Medulla oblongata (tissue), 1 donor: ENCODE results near the gene TNFSF13.
"Not testable (repeated sequence)": the region's sequence is repeated elsewhere in the genome, so short reads cannot be mapped to it uniquely, and the experiment has no call there.

Experiments used
- DNase-seq: peaks from one replicate; pipeline ENCODE4 v3.0.0-alpha.2; 2015; ENCODE audit errors: extremely low spot score

Gene TNFSF13

GRCh38 chr17:7589891-7590691, 31.5 kb downstream of the TNFSF13 start, which contains the start of gene SOX15:
TSS of gene SOX15 (minus strand) at chr17:7590094. CDS start at chr17:7589676, 418 bp downstream.
- DNase-seq, result no peak

- no peak for DNase-seq
Observed at GRCh38 chr17:7590743-7591142, 32.2 kb downstream of the TNFSF13 start.

- no peak for DNase-seq
Observed at GRCh38 chr17:7591596-7591995, 33.0 kb downstream of the TNFSF13 start.

- no peak for DNase-seq
Observed at GRCh38 chr17:7592422-7593021, 34.0 kb downstream of the TNFSF13 start.

- DNase-seq, result no peak
Observed at GRCh38 chr17:7593296-7593695, 34.7 kb downstream of the TNFSF13 start.

GRCh38 chr17:7597561-7597960, 39.0 kb downstream of the TNFSF13 start:
- not testable (repeated sequence) for DNase-seq

GRCh38 chr17:7606280-7606679, 47.7 kb downstream of the TNFSF13 start:
- no peak for DNase-seq

GRCh38 chr17:7610641-7611040, 52.1 kb downstream of the TNFSF13 start:
- no peak for DNase-seq
